HG02840 (cell line): ENCODE results near the gene UFSP2.
"Not testable (repeated sequence)": the region's sequence is repeated elsewhere in the genome, so short reads cannot be mapped to it uniquely, and the experiment has no call there.

Experiments
- ATAC-seq: cut with Tn5 transposase; IDR thresholded peaks from one replicate; pipeline ENCODE4 v1.9.1; 2021; ENCODE audit warnings: mild to moderate bottlenecking, moderate library complexity, moderate number of reproducible peaks; ENCODE audit not compliant: unreplicated experiment, low FRiP score

The UFSP2 gene

DNA sequence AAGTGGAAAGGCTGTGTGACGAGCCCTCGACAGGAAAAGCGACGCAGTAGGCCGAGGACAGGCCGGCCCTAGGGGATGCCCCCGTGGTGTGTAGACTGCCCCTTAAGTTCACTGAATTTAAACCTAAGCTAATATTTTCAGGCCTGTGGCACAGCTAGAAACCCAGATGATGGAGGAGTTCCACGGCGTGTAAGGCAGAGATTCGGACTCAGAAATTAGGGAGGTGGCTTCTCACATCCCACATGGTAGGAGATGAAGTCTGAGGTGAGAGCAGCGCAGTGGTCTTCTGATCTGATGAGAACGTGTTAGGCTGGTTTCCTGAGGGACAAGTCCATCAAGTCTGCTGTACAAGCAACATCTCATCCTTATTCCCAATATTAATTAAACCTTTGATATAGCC, 37.8 kb downstream of the UFSP2 start:
- no peak for ATAC-seq

DNA sequence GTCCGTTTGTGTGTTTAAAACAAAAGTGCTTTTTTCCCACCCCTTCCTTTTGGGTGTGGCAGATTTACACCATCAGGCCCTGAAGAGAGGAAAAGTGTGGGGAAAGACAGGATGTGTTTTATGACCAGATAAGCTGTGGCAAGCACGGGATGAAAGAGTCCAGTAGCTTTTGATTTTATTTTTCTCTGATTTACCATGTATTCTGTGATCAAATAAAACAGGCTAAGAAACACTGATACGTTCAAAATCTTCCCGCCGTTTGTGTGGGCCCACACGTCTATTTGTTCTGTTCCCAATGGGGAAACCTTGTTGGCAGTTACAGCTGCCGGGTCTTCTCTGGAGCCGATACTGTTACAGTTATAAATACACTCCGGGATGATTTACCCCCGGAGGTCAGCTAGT, 40.8 kb downstream of the UFSP2 start:
- no peak for ATAC-seq

DNA sequence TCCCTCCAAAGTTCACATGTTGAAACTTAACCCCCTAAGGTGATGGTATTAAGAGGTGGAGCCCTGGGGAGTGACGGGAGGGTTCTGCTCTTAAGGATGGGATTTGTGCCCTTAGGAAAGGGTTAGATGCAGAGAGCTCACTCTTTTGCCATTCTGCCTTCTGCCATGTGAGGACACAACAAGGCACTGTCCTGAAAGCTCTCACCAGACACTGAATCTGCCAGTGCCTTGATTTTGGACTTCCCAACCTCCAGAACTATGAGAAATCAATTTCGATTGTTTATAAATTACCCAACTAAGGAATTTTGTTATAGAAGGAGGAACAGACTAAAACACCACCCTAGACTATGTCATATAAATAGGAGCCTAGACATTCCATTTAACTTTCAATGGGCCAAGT, 41.7 kb downstream of the UFSP2 start:
- no peak for ATAC-seq

DNA sequence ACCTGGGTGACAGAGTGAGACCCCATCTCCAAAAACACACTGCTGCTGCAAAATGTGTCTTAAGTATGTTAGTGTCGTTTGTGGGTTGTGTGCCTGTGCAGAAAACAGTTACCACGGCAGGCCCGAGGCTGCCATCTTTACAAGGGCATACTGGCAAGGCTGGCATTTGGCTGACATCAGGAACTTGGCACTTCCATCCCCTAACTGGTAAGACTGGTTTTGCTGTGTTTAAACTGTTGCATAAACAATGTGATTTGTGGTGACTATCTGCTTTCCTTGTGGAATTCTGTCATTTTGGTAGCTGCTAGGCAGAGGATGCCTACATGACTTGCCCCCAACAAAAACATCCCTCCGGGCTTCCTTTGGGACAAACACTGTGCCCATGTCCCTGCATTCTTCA, 42.3 kb downstream of the UFSP2 start:
- no peak for ATAC-seq

DNA sequence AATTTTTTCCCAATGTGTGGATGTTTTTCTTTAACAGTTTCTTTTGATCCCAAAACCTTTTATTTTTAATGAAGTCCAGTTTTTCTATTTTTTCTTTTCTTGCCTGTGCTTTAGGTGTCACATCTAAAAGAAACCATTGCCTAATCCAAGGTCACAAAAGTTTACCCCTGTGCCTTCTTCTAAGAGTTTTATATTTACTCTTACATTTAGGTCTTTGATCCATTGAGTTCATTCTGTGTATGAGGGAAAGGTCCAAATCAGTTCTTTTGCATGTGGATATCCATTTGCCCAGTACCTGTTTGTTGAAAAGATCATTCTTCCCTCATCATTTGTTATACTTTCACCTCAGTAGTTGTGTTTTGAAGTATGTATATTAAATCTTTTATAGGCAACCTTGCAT, 43.0 kb downstream of the UFSP2 start:
- ATAC-seq: no peak

DNA sequence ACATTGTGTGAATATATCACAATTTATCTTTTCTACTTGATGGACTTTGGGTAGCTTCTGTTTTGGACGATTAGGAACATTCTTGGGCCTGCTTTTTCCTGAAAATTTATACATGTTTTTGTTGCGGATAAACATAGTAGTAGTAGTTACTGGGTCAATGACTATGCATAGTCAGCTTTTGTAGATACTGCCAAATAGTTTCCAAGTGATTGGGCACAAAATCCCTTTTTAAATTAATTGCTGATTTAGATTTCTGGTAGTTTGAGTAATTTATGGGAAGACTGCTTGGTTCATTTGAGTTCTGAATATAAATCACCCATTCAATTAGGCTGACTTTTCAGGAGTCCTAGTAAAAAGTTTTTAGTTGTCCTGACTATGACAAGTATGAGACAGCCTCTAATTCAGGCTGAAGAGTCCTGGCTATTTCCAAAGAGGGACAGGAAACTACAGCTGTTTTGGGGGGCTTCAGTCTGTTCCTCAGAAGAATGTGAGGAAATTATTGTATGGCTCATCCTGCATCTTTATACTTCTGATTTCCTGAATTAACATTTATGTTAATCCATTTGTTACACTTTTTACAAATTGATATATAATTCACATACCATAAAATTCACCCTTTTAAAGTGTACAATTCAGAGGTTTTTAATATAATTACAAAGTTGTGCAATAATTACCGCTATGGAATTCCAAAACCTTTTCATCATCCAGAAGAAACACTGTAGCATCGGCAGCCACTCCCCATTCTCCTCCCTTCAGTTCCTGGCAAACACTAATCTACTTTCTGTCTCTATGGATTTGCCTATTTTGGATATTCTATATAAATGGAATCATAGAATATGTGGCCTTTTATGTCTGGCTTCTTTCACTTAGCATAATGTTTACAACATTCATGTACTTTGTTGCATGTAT, 44.2 kb downstream of the UFSP2 start:
- no peak for ATAC-seq

DNA sequence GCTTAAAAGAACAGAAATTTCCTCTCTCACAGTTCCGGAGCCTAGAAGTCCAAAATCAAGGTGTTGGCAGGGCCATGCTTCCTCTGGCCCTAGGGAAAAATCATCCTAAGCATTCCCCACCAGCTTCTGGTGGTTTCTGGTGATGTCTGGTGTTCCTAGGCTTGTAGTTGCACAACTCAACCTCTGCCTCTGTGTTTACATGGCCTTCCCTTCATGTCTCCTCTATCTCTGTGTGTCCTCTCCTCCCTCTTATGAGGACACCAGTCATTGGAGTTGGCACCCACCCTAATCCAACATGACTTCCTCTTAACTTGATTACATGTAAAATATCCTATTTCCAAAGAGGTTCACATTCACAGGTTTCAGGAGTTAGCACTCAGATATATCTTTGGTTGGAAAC, 45.4 kb downstream of the UFSP2 start:
- ATAC-seq: no peak

DNA sequence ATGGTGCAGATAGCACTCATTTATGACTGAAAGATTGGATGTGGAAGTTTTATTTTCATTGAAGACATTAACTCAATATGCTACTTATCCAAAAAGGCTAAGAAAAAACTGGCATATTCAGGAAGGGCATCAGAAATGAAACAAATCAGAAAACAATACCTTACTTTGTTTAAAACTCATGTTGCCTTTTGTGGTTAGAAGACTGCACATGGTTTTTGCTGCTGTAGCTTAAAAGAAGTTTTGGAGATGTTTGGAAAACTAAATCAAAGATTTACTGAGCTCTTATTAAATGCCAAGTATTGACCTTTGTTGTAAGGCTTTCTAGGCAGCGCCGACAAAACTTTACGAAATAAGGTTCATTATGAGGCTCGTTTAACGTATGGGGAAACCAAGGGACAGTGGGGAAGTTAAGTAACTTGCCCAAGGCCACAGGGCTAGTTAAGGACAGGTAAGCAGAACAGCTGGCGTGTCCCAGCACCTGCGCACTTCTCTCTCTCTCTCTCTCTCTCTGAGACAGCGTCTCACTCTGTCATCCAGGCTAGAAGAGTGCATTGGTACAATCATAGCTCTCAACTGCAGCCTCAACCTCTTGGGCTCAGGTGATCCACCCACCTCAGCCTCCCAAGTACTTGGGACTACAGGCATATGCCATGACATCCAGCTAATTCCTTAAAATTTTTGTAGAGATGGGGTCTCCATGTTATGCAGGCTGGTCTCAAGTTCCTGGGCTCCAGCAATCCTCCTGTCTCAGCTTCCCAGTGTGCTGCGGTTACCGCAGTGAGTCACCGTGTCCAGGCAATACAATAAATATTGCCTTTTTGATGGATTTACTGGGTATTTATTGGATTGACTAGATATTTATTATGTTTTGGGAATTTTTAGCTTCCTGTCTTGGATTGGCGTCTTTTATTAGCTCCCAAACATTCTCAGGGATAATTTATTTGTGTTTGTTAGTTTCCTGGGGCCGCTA, 46.2 kb downstream of the UFSP2 start:
- ATAC-seq: no peak

DNA sequence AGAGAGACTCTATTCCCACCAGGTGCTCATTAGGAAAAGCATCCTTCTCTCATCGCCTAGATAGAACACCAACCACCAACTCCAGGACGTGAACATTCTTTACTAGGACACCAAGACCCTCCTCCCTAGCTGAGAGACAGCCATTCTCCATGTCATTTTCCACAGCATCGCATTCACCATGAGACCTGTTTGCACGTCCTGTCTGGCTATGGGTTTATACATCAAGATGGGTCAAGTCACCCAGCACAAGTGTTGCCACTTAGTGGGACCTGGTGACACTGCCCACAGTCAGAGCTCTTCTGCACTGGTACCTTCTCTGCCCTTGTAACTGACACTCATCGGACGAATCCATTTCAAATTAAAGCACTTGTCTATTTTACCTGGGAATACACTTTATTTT, 47.5 kb downstream of the UFSP2 start:
- no peak for ATAC-seq

DNA sequence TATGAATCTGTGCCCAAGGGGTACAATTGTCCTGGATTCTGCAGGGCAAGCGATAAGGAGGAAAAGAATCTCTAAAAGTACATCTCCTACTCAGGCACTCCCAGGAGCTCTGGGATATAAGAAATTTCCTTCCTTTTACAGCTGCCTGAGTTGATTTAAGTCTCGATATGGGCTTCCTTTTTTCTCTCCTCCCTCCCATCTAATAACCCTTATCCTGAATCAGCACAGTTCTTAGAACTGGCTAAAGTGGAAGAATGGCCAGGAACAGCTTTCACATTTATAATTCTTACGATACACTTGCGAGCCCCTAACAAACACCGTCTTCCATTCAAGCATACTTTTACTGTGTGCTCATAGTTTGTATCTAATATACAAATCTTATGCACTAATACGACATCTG, 51.2 kb downstream of the UFSP2 start:
- no peak for ATAC-seq

DNA sequence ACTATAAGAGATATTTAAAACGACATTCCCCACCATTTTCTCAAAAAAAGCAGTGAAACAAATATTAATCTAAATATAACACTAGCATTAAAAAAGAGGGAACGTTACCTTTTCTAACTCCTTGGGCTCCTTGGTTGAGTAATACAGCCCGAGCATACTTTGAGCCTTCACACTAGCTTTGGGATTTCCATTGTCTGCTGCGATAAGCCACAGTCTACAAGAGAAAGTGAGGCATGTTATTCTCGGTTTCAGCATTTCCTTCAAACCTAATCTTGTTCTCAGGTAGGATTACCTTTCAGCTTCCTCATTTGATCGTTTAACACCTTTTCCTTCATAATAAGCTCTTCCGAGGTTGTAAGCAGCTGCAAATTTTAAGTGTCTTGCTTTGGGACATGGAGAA, 51.7 kb downstream of the UFSP2 start:
- no peak for ATAC-seq

DNA sequence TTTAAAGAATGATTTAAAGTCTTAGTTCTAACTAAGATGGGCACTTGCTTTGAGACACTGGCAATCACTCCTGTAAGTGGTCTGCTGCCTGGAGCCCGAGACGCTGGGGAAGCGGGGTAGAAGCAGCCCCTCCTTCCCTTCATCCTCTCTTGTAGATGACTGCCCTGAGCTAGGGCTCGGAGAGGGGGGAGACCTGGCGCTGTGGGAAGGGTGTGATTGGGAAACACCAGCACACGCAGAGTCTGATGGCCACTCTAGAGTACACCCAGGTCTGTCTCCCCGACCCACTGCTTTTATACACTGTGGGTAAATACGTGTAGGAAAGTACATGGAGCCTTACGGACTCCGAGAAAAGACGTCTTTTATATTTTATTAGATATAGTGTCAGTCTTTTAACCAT, 54.1 kb downstream of the UFSP2 start:
- no peak for ATAC-seq

DNA sequence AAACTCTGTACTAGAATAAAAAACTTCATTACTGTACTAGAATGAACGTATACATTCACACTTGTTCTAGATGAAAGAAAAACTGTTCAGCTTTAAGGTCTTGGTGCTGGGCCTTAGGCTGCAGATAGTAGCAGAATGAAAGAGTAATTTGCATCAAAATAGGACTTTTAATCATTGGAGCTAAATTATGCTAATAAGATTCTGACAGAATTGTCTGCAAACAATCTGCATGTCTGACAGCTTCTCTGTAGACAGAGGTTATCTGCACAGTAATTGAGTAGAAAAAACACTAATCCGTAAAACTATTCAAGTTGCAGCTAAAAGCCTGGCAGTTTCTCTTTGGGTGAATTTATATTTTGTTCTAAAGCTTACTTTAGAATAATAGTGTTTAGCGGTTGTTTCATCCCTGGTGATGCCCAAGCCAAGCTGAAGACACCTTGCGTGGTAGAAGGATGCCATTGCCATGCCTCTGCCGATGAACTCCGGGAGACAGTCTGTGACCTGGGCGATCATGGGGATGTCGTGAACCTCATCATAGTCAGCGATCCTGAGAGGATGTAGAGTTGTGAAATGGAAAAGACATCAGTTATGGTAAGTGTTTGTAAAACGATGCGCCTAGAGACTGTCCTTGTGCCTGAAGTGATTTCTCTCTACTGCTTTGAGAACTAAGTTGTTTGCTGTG, 55.4 kb downstream of the UFSP2 start:
- ATAC-seq: no peak

DNA sequence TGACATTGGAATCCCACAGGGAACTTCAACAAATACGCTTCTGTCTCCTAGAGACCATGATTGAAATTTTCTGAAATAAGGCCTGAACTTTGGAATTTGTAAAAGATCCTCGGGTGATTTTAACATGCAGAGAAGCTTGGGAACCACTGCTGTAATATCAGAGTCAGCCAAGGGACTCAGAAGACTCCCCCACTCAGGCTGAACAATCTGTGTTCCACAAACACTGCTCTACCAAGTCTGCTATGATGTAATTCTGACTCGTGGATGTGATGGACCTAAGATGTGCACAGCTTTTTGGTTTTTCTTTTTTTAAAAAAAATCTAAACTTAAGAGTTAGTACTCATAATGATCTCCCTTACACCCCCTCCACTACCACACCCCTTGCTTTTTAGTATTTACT, 56.0 kb downstream of the UFSP2 start:
- no peak for ATAC-seq

DNA sequence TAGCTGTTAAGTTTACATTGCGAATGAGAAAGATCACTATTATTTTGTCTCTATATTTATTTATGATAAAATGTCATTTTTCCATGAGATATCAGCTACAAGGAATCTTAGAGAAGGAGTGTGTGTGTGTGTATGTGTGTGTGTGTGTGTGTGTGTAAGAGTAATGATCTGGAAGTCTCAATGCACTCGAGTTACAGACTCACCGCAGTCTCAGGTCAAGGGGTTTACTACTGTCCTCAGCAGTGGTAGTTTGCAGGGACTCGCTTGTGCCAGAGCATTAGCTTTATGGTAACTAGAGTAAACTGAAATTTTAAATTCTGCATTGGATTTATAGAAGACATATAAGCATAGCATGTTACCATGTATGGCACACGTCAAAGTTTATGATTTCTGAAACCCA, 60.9 kb downstream of the UFSP2 start:
- no peak for ATAC-seq

DNA sequence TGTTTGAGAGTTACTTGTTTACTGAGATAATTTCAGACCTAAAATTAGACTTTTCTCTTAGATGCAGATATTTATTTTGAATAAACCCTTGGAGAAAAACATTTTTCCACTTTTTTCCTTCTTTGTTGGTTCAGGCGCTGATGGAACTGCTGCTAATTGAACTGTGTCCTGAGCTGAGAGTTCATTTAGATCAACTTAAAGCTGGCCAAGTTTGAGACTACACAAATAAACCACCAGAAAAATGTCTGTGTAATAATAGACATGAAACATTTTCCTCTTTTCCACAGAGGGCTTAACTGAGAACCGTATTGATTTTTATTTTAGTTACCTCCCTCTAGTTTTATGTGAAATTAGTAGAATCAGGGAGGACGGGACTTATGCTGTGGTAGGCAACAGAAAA, 62.5 kb downstream of the UFSP2 start:
- no peak for ATAC-seq

DNA sequence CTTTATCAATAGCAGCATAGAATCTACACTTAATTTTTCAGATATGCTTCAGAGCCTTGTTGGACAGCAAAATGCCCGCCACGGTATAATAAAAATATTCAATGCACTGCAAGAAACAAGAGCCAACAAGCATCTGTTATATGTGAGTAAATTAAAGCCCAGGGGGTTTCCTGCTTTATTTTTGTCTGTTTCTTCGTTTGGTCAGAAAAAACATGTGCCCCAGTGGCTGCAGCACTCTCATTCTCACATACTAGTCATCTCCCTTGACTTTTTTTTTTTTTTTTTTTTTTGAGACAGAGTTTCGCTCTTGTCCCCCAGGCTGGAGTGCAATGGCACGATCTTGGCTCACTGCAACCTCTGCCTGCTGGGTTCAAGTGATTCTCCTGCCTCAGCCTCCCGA, 63.2 kb downstream of the UFSP2 start:
- ATAC-seq: not testable (repeated sequence)

DNA sequence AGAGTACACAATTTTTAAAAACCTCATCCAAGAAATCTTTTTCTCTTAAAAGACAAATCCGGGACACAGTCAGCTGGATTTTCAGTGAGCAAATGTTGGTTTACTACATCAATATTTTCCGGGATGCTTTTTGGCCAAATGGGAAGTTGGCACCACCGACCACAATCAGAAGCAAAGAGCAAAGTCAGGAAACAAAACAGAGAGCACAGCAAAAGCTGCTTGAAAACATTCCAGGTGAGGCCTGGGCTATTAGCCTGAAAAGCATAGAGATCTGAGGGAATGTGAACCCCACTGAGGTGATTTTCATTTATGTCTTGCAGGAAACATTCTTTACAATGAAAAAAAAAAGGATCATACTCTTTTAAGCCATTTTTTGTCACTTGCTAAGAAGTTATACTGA, 63.9 kb downstream of the UFSP2 start:
- ATAC-seq: no peak

DNA sequence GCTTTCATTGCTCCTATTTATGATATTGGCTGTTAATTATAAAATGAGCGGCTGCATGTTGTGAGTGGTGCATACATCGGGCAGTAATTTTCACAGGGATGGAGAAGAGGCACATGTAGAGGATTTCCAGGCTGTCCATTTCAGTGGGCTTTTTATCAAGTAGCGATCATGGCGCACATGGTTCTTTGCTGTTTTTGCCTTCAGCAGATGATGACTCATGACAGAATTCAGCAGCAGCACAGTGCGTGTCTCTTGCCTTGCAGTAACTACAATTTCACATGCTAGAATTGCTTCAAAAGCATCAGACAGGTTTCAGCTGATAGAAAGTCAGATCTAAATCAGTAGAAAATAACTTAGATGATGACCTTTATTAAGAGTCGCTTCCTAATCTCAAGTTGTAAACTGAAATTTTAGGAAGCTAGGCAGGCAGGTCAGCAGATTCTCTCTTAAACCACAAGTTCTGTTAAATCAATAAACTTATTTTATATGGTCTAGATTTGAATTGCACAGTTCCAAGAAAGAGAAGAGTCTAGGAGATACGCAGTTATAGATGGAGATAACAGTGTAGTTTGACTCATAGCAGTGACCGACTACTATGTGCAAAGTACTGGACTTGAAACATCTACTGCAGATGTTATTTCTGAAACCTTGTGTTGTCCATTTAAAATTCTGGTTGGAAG, 65.9 kb downstream of the UFSP2 start:
- no peak for ATAC-seq

DNA sequence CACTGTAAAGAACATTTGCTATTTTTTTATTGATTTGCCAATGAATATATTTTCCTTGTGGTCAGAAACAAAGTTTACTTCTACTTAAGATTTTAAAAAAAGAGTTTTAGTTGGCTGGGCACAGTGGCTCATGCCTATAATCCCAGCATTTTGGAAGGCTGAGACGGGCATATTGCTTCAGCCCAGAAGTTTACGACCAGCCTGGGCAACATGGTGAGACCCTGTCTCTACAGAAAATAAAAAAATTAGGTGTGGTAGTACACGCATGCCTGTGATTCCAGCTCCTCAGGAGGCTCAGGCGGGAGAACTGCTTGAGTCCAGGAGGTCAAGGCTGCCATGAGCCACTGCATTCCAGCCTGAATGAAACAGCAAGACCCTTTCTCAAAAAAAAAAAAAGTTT, 66.8 kb downstream of the UFSP2 start:
- no peak for ATAC-seq
